Astrocyte of the cerebellum (primary cell): ENCODE measurements around the gene PRMT9.

Experiments used
- DNase-seq: peaks from one replicate; pipeline ENCODE4 v3.0.0-alpha.2; 2011; ENCODE audit warnings: low read depth
- H3K4me3 ChIP-seq: 2 replicates; pipeline ENCODE4 v1.5.1; 2011; ENCODE audit warnings: mild to moderate bottlenecking, low read depth, low read length, moderate library complexity
- CTCF ChIP-seq: IDR thresholded peaks from 2 replicates; pipeline ENCODE4 v1.5.1; 2012; ENCODE audit warnings: low read length, low read depth, moderate library complexity, mild to moderate bottlenecking; ENCODE audit errors: missing control alignments
- in situ Hi-C: cut with HindIII; loops from 2 replicates; pipeline ENCODE4 v1.10.0; 2017; ENCODE audit warnings: low sequenced_read_pairs

The PRMT9 gene

GRCh38 chr4:147640331-147640730, 43.6 kb downstream of the PRMT9 start:
- DNase-seq = no peak
- no peak overlapping the region for H3K4me3 ChIP-seq
- TF ChIP-seq CTCF = no peak
- in situ Hi-C loops = no loop called here

- in situ Hi-C loops = no loop called here
- H3K4me3 ChIP-seq = no peak overlapping the region
- TF ChIP-seq CTCF = no peak
- DNase-seq = no peak
Measured at GRCh38 chr4:147639388-147639787, 44.6 kb downstream of the PRMT9 start.

- peak; percentile 33 for DNase-seq
- no peak for TF ChIP-seq CTCF
- H3K4me3 ChIP-seq = no peak overlapping the region
- in situ Hi-C loops = no loop called here
Measured at GRCh38 chr4:147638942-147639341, 45.0 kb downstream of the PRMT9 start.

- no peak for DNase-seq
- H3K4me3 ChIP-seq = no peak overlapping the region
- in situ Hi-C loops = no loop called here
- TF ChIP-seq CTCF = no peak
Measured at GRCh38 chr4:147638365-147638764, 45.6 kb downstream of the PRMT9 start.

GRCh38 chr4:147635348-147635747, 48.6 kb downstream of the PRMT9 start:
- in situ Hi-C loops = no loop called here
- no peak overlapping the region for H3K4me3 ChIP-seq
- no peak for TF ChIP-seq CTCF
- no peak for DNase-seq

- TF ChIP-seq CTCF = no peak
- H3K4me3 ChIP-seq = no peak overlapping the region
- in situ Hi-C loops = no loop called here
- no peak for DNase-seq
Measured at GRCh38 chr4:147633643-147634042, 50.3 kb downstream of the PRMT9 start.

- TF ChIP-seq CTCF = no peak
- in situ Hi-C loops = no loop called here
- no peak for DNase-seq
- H3K4me3 ChIP-seq = no peak overlapping the region
Measured at GRCh38 chr4:147633113-147633512, 50.9 kb downstream of the PRMT9 start.
